COR-L47 (cell line): ENCODE measurements around the gene PLK1.
"Not testable (repeated sequence)": the region's sequence is repeated elsewhere in the genome, so short reads cannot be mapped to it uniquely, and the experiment has no call there.

Experiments used
- DNase-seq: peaks from one replicate; lab custom pipeline; 2025; lab: John Stamatoyannopoulos, UW

The PLK1 gene

DNA sequence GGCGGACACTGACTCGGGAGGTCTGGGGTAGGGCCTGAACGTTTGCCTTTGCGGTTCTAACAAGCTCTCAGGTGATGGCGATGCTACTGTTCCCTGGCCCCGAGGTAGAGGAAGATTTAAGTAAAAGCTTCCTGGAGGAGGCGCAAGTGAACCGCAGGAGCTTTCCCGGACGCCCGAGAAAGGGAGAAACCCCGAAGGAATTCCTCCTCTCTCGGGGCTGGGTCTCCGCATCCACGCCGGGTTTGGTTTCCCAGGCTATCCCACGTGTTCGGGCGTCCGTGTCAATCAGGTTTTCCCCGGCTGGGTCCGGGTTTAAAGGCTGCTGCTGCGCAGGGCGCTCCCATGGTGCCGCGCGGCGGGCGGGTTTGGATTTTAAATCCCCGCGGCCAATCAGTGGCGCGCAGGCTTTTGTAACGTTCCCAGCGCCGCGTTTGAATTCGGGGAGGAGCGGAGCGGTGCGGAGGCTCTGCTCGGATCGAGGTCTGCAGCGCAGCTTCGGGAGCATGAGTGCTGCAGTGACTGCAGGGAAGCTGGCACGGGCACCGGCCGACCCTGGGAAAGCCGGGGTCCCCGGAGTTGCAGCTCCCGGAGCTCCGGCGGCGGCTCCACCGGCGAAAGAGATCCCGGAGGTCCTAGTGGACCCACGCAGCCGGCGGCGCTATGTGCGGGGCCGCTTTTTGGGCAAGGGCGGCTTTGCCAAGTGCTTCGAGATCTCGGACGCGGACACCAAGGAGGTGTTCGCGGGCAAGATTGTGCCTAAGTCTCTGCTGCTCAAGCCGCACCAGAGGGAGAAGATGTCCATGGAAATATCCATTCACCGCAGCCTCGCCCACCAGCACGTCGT lies at the start of gene PLK1:
PLK1 (plus strand) TSS at position 460 of the 844 bp plus-strand sequence; CDS start at position 504, 44 bp downstream.
- peak; percentile 81 for DNase-seq

DNA sequence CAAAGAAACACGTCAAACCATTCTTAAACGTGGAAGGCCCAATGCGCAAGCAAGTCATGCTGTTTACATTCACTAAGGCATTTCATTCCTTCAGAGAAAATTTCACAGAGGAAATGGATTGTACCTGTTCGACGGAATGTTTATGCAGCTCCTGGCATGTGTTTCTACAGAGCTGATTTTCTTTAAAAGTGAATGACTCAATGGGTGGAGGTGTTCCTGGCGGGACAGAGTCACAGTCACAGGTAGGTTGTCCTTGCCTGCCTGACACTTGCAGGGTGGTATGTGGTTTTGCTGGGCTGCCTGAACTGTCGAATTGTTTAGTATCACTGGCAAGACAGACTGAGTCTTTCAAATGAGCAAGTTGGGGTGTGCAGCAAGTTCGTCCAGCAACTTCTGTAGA lies 49.2 kb upstream of the PLK1 start:
- DNase-seq, result no peak

DNA sequence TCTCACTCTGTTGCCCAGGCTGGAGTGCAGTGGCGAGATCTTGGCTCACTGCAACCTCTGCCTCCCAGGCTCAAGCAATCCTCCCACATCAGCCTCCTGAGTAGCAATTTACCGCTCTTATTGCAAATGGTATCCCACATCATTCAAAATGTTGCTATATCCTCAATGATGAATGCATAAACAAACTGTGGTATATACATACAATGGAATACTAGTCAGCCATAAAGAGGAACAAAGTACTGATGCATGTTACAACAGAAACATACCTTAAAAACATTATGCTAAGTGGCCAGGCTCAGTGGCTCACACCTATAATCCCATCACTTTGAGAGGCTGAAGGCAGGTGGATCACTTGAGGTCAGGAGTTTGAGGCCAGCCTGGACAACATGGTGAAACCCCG lies 46.8 kb upstream of the PLK1 start:
- not testable (repeated sequence) for DNase-seq

DNA sequence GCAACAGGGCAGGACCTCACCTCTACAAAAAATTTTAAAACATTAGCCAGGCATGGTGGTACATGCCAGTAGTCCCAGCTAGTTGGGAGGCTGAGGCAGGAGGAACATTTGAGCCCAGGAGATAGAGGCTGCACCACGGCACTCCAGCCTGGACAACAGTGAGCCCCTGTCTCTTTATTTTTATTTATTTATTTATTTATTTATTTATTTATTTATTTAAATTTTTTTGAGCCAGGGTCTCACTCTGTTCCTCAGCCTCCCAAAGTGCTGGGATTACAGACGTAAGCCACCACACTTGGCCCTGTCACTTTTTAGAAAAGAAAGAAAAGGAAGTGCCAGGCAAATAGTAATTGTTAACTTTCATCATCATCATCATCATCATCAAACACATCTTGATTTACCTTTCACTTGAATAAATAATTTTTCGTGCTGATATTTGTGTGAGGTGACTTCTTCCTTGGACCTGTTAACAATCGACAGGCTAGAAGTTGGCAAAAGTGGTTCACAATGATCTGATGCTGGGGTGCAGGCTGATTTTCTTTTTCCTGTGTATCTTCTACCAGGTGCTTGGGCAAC lies 44.1 kb upstream of the PLK1 start:
- no peak for DNase-seq

DNA sequence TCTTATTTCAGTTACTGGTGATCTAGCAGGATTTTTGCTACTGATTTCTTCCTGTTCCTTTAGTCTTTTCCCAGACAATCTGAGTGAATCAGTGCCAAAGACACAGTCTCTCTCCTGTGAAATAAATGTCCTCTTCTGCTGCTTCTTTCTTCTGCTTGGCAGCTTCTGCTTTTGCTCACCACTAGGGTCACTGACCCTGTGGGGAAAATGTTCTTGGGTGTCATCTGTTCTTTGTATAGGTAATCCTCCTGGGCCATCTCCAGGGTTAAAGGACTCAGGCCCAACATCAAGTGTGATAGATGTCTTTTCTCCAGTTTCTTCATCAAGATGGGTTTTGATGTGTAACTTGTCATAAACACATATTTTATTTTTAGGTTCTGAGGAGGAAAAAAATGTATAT lies 42.7 kb upstream of the PLK1 start:
- DNase-seq, result no peak

DNA sequence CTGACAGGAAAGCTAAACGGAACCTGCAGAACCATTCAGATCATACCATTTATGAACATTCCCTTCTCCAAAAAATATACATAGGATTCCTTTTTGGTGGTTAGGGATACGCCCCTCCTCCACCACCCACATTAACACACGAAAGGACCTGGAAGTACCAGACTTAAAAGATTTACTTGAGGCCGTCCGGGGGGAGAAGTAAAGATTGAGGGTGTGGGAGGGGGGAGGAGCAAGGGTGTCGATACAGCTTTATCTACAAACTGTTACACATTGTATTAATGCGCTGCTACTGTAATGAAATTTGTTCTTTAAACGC lies 38.1 kb upstream of the PLK1 start:
- no peak for DNase-seq

DNA sequence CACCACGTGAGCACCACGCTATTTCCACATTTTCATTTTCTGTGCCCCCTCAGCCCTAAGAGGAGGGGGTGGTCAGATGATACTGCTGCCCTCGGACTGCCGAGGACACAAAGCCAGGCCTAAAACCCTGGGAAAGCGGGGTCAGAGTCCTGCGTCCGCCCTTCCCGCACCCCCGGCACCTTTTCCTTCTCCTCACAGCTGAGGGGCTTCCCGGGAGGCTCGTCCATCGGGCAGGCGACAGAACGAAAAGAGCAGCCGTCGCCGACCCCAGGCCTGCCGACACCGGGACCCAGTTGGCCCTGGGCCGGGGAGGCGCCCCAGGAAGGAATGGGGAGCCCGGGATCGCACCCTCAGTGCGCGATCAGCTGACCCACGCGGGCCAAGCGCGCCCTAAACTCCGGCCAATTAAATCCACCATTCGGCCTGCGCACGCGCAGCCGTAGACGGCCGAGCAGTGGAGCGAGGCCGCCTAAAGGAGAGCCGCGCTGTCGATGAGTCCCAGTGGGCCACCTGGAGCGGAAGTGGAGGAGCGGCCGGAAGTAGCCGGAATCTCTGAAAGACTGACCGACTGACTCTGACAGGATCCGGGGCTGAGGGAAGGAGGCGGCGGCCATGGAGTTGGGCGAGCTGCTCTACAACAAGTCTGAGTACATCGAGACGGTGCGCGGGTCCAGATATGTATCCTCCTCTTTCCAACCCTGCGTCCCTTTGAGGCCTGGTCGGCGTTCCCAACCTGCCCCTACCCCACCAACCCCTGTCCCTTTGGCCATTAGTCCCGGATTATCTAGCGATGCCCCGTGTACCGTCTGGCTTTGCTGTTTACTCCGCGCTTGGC lies 37.5 kb upstream of the PLK1 start, which contains the start of the genes DCTN5 and PALB2:
DCTN5 (plus strand) TSS at position 536 of the 835 bp plus-strand sequence; CDS start at position 613, 77 bp downstream.
PALB2 (minus strand) TSS at position 380 of the 835 bp plus-strand sequence; CDS start at position 227, 153 bp downstream.
- DNase-seq, result peak; percentile 86

DNA sequence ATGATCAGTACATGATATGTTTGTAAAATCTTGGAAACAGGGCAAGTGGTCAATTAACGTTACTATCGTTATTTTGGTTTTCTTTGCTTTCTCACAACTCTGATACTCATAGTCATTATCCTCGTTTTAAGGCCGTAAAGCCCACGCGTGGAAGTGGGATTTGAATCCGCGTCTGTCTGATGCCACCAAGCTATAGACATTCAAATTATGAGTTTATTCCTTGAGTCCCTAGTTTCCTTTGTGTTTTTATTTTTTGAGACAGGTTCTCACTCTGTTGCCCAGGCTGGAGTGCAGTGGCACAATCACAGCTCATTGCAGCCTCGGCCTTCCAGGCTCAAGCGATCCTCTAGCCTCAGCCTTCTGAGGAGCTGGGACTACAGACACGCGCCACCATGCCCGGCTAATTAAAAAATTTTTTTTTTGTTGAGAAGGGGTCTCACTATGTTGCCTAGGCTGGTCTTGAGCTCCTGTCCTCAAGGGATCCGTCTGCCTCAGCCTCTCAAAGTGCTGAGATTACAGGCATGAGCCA lies 36.4 kb upstream of the PLK1 start:
- DNase-seq, result no peak

DNA sequence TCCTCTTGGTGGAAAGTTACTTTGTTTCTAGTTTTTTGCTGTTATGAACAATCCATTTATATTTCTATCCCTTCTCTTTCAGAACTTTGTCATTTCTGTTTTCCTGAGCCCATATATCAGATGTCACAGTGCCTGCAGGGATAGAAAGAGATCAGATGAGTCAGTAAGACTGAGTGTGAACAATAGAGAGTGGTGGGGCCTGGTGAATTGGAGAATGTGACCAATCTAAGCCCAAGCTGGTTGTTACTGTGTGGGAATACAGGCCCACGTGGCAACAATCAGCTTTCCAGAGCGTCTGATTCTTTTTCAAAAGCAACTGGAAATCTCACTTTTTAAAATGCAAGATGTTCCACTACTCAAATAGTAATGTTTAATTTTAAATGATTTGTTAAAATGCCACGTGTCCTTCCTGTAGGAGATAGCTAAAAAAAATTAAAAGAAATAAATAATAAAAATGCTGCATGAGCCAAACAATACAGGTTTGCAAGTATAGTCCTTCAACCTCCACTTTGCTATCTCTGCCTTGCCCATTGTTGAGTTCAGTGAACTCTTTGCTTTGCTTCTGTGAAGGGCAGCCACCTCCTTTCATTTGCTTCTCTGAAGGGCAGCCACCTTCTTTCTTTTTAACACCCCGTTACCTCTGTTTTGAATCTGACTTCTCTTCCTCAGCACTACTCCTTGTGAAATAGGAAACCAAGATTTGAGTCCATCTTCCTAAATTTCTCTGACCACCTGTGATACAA lies 27.8 kb upstream of the PLK1 start:
- DNase-seq, result no peak

DNA sequence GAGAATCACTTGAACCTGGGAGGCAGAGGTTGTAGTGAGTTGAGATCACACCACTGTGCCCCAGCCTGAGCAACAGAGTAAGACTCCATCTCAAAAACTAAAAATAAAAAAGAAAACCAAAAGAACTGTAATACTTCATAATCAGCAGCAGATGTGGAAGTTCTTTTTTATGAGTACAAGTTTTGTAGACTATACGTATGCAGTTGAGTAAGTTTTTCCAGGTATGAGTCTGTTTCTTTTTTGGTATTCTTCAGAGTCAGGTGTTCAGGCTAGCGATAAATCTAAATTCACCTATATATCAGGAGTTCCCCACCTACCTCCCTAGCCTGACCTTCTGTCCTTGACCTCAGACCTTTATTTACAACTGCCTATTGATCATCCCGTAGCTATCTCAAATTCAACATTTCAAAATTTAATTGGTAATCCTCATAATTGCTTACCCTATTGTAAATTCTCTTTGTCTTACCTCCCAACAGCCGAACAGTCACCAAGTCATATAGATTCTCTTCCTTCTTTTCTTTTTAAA lies 26.7 kb upstream of the PLK1 start:
- DNase-seq, result no peak

DNA sequence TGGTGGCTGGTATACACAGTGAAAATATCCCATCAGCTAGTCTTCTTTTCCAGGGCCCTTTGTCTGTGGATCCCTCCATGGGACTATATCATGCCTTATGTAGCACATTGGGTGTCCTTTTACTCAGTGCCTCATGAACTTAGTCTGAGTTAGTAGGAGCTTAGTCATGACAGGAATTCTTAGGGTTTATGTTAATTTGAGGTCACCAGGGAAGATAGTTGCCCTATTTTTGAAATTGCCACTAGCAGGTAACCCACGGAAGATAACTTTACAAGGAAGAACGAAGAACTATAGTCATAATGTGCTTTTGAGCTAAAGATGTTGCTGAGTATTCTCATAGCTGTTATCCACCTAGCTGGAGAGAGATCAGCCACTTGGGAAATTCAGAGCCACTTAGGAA lies 14.8 kb upstream of the PLK1 start:
- DNase-seq, result no peak

DNA sequence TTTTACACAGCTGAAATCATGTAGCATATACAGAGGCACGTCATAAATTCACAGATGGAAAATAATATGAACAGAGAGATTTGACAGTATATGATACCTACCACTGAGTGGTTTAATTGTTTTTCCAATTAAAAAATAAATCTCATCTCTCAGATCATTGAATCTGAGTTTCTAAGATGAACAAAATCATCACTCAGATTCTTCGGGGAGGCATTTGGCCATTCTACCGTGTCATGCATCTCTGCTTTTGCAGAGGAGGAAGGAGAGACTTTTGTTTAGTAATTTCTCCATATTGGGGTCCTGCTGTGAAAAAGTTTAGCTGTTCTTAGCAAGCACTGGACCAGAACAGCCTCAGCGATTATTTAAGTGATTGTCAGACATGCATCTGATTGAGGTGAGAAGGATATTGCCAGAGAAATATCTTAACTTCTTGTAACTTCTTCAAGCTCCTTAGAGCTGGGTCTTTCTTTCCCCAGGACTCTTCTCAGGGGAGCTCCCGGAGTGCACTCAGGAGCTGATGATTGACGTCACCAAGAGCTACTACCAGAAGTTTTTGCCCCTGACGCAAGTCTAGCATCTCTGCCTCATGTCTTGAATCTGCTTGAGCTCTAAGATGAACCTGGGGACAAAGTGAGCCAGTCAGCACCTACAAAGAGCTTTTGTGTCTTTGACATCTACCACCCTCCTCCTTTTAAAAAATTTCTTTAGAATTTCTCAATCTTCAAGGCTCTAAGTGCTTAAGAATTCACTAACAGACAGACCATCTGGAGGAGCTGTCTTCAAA lies 11.9 kb upstream of the PLK1 start:
- no peak for DNase-seq

DNA sequence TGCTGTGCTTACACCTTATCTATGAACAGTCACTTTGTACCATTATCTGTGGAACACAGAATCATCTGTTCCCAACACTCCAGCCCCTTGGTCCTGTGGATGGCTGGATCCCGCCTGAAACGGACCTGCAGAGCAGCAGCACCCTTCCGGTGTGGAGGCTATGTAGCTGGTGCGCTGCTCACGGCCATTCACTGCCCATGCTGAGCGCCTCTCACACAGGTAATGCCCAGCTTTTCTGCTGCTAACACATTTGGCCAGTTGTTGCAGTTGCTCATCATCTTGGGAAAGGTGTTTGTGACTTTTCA lies 11.4 kb upstream of the PLK1 start:
- no peak for DNase-seq

DNA sequence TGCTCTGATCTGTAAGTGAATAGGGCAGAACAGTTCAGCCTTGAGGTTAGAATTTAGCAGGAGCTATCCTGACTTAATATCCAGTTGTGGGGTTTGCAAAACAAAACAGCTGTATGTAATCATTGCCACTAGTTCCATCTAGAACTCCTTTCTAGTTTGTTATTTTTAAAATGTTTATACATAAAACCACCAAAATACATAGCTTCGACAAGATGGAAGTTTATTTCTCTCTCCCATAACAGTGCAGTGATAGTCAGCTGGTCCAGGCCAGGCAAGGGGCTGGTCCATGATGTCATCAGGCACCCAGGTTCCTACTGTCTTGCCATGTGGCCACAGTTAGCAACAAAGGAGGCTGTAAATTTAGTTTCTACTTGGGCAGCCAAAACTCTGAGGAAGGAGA lies 10.5 kb upstream of the PLK1 start:
- DNase-seq, result no peak

DNA sequence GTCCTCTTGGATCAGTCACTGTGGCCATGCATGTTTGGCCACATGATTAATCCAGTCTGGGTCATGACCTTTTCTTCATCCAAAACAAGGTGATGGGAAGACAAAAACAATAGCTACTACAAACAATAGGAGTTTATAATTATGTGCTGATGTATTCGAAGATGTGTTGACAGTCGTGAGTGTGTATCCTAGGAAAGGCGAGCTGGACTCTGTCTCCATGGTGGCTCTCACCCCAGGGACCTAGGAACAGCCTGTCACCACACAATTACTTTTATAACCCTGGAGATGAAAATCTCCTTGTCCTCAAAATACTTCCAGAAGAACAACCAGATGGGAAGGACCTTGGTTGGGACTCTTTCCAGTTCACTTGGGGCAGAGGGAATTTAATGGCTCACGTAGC lies 9.8 kb upstream of the PLK1 start:
- DNase-seq, result no peak

DNA sequence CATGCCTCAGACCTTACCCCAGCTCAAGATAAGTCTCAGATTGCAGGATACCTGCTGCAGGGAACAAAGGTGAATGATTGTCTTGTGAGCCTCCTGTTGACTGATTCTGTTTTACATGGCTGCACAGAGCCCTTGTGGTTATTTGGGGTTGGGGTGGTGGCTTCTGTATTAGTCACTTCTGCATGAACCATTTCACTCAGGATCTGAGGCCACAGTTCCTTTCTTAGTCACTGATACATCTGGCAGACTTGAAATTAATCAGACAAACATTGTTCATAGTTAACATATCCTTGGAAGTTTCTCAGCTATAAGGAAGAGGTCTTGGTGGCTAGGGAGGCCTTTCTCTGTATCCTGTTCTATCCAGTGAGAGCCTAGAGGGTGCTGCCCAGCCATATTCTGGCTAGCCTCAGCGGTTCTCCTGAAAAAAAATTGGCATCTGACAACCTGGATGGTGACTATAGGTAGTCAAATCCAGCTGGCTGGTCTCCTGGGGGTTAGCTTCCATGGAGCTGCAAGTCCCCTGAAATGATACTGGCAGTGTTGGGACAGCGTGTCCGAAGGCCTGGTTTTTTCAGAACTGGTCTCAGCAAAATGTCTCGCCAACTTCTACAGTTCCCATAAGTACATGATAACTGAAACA lies 8.4 kb upstream of the PLK1 start:
- no peak for DNase-seq

DNA sequence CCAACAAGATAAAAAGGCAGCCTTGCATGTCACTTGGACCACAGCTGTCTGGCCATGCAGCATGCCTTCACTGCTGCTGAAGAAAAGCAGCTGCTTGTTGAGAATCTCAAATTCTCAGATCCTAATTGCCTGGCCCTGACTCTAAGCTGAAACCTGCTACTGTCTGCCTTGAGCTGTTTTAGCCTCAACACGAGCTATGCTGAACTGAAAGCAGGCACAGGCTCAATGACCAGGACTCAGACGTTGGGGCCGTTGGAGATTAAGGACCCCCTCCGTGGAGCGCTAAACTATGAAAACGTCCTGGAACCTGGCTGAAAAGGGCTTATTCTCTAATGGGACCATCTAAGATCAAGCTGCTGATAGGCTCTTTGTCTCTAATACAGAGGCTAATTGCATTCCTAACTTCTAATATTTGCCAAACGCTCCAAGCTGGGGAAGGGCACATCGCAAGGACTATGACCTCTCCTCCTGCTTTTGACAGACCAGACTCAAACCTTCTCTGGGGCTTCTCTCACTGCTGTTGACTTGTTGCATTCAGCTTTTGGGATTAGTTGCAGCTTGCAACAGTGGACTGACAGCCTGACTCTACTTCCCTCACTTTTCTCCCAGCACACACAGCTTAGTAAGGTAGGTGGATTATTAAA lies 4.6 kb upstream of the PLK1 start:
- no peak for DNase-seq

DNA sequence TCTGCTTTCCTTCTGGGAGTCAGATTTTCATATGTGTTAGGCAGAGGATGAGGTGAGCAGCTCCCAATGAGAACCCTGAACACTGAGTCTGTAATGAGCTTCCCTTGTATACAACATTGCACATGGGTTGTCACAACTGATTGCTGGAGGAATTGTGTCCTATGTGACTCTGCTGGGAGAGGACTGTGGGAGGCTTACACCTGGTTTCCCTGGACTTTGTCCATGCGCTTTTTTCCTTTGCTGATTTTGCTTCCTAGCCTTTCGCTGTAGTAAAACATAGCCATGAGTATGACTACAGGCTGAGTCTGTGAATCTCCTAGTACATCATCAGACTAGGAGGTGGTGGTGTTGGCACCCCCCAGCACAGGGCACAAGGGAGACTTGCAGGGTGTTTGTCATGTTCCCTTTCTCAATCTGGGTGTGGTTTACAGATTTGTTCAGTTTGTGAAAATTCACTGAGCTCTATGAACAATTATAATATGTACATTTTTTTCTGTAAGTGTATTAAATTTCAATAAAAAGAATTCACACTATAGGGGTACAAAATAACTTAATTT lies 1.7 kb upstream of the PLK1 start:
- DNase-seq, result no peak

DNA sequence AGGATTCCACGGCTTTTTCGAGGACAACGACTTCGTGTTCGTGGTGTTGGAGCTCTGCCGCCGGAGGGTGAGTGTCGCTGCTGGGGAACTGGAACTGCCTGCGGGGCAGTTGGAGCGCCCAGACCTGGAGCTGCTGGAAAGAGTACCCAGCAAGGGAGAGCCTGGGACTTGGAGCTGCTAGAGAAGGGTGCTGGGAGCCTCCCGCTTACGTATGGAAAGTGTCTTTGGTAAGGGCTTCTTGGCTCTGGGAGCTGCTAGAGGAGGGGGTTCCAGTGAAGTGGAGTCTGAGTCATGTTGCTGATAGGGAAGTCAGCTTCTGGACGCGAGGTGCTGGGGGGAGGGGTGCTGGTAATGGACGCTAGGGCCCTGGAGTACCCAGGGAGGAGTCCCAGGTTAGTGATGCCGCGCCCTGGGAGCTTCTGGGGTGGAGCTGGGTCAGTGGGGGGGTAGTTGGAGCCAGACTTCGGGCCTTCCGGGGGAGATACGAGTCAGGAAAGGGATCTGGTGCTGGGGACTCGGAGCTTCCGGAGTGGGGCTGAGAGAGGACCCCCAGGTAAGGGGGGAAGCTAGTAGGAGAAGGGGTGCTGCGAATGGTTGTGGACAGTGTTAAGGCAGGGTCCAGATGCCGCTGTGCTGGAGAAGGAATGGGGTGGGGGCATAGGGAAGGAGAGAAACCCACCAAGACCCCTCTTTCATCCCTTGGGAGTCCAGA lies 741 bp downstream of the PLK1 start:
- peak; percentile 1 for DNase-seq
